HepG2 (cell line): ENCODE data around the gene TREH. TPM values are rescaled to one million over a fixed set of nuclear protein-coding genes. Genes with fewer than 3 reads are reported as not detected.

Source experiments
- ATAC-seq: fragments of 200-7000 bp; cut with Tn5 transposase; 3 replicates; pipeline ENCODE4 v1.9.1; 2020; ENCODE audit warnings: mild to moderate bottlenecking, moderate library complexity
- BruUV-seq: library from RNA; stranded (reverse); fragments of 400-500 nt; replicated peaks from 2 replicates; lab custom pipeline; 2021; lab: Mats Ljungman, UMichigan
- CTCF ChIA-PET: fragments of 300-600 bp; formaldehyde crosslinking; extraction: SDS; loops from one replicate; lab custom pipeline; 2021; ENCODE audit warnings: low total read pairs, inconsistent platforms, low intra/inter-chr PET ratio; lab: Yijun Ruan, JAX
- POLR2A ChIA-PET: fragments of 350-600 bp; sonication (Branson Sonifier 250); formaldehyde crosslinking; loops from one replicate; lab custom pipeline; 2020; ENCODE audit warnings: antibody characterized with exemption, inconsistent platforms; lab: Yijun Ruan, JAX
- DNase-seq: peaks from one replicate; pipeline ENCODE4 v3.0.0-alpha.2; 2015; ENCODE audit warnings: low spot score
- FAIRE-seq: peaks from 3 replicates; lab custom pipeline; 2011; peaks lifted over from hg19 to GRCh38; lab: Jason Lieb, UNC
- H2AFZ ChIP-seq: one replicate; pipeline ENCODE4 v1.6.1; 2011; ENCODE audit warnings: low read length, inconsistent platforms
- H3K27ac ChIP-seq: fragments of 300-600 bp; 3 replicates; pipeline ENCODE4 v1.8.0; 2011; ENCODE audit warnings: mixed run types, mild to moderate bottlenecking, mixed read lengths, low read length, inconsistent platforms; ENCODE audit not compliant: insufficient read depth; ENCODE audit errors: extremely low read length
- H3K27me3 ChIP-seq, 2 experiments: fragments of 200-600 bp in 1 of 2; 2 replicates in 1 of 2; 3 replicates in 1 of 2; pipeline versions ENCODE4 v1.6.0 to v1.8.0; 2011; ENCODE audit warnings: low read length in 2 of 2, mild to moderate bottlenecking in 2 of 2, moderate library complexity in 2 of 2, inconsistent platforms in 1 of 2; ENCODE audit not compliant: insufficient read depth in 2 of 2, control insufficient read depth in 1 of 2
- H3K36me3 ChIP-seq, 2 experiments: fragments of 200-600 bp in 1 of 2; replicated peaks in 1 of 2; 2 replicates in 1 of 2; 3 replicates in 1 of 2; pipeline versions ENCODE4 v1.5.1 to v1.8.0; 2011; ENCODE audit warnings: low read length in 2 of 2, inconsistent platforms in 1 of 2; ENCODE audit not compliant: insufficient read depth in 2 of 2, control insufficient read depth in 1 of 2
- H3K4me1 ChIP-seq: 2 replicates; pipeline ENCODE4 v1.5.1; 2012; ENCODE audit warnings: low read length, inconsistent platforms; ENCODE audit not compliant: insufficient read depth
- H3K4me2 ChIP-seq: 2 replicates; pipeline ENCODE4 v1.6.0; 2011; ENCODE audit warnings: low read depth, low read length, inconsistent platforms
- H3K4me3 ChIP-seq, 3 experiments: fragments of 200-600 bp in 1 of 3; sonication (generic), shearing (Covaris generic) in 1 of 3; replicated peaks in 1 of 3; 2 replicates each; pipeline ENCODE4 v1.5.1; 2011 to 2016; ENCODE audit warnings: low read length in 3 of 3, inconsistent platforms in 2 of 3, low read depth in 2 of 3, mild to moderate bottlenecking in 2 of 3, control low read depth in 1 of 3, mixed read lengths in 1 of 3; ENCODE audit not compliant: insufficient read depth in 1 of 3
- H3K79me2 ChIP-seq: one replicate; pipeline ENCODE4 v1.6.1; 2011; ENCODE audit warnings: low read length, inconsistent platforms; ENCODE audit not compliant: insufficient read depth
- H3K9ac ChIP-seq: 2 replicates; pipeline ENCODE4 v1.6.0; 2011; ENCODE audit warnings: mild to moderate bottlenecking, low read depth, low read length, inconsistent platforms; ENCODE audit not compliant: insufficient read depth
- H3K9me3 ChIP-seq: 2 replicates; pipeline ENCODE4 v1.5.1; 2012; ENCODE audit warnings: mild to moderate bottlenecking, low read length
- H4K20me1 ChIP-seq: 2 replicates; pipeline ENCODE4 v1.6.0; 2011; ENCODE audit warnings: inconsistent platforms, mild to moderate bottlenecking, low read length, moderate library complexity; ENCODE audit not compliant: insufficient read depth
- ATRX ChIP-seq: sonication (generic); formaldehyde crosslinking; IDR thresholded peaks from 2 replicates; pipeline ENCODE4 v1.4.0; 2020; ENCODE audit warnings: missing genetic modification reagents, borderline replicate concordance
- HOMEZ ChIP-seq: IDR thresholded peaks from 2 replicates; pipeline ENCODE4 v1.6.1; 2016; ENCODE audit warnings: low read depth
- KAT7 ChIP-seq: IDR thresholded peaks from 2 replicates; pipeline ENCODE4 v1.6.1; 2018; ENCODE audit warnings: borderline replicate concordance, missing compliant biosample characterization
- MIXL1 ChIP-seq: IDR thresholded peaks from 2 replicates; pipeline ENCODE4 v1.6.1; 2016
- NCOA1 ChIP-seq: sonication (generic); formaldehyde crosslinking; IDR thresholded peaks from 2 replicates; pipeline ENCODE4 v1.9.0; 2021; ENCODE audit warnings: missing genetic modification reagents
- NFIC ChIP-seq: IDR thresholded peaks from 2 replicates; pipeline ENCODE4 v1.6.1; 2012; ENCODE audit warnings: mild to moderate bottlenecking, low read length, inconsistent platforms
- SMAD3 ChIP-seq: sonication (generic); formaldehyde crosslinking; IDR thresholded peaks from 2 replicates; pipeline ENCODE4 v1.4.0; 2020; ENCODE audit warnings: missing genetic modification reagents
- SOX13 ChIP-seq, 3 experiments: fragments of 450-650 bp in 1 of 3; sonication (generic) in 1 of 3; formaldehyde crosslinking in 1 of 3; IDR thresholded peaks in 2 of 3; conservative IDR thresholded peaks in 1 of 3; 2 replicates each; pipeline versions ENCODE4 v1.5.0 to v1.6.1; 2016 to 2020; ENCODE audit warnings: antibody characterized with exemption in 1 of 3, mild to moderate bottlenecking in 1 of 3, missing compliant biosample characterization in 1 of 3, missing genetic modification reagents in 1 of 3, moderate library complexity in 1 of 3
- TBL1XR1 ChIP-seq: fragments of 150-350 bp; IDR thresholded peaks from 2 replicates; pipeline ENCODE4 v1.6.1; 2014; ENCODE audit warnings: borderline replicate concordance, low read length; ENCODE audit not compliant: partially characterized antibody
- ZNF20 ChIP-seq: sonication (generic); formaldehyde crosslinking; IDR thresholded peaks from 2 replicates; pipeline ENCODE4 v1.4.0; 2020; ENCODE audit warnings: mild to moderate bottlenecking, moderate library complexity, missing genetic modification reagents
- ZNF44 ChIP-seq: sonication (generic); formaldehyde crosslinking; IDR thresholded peaks from 2 replicates; pipeline ENCODE4 v1.5.1; 2020; ENCODE audit warnings: mild to moderate bottlenecking, missing genetic modification reagents
- ZNF678 ChIP-seq: sonication (generic); formaldehyde crosslinking; IDR thresholded peaks from 2 replicates; pipeline ENCODE4 v1.4.0; 2020; ENCODE audit warnings: mild to moderate bottlenecking, missing genetic modification reagents
- ZXDC ChIP-seq: sonication (generic); formaldehyde crosslinking; IDR thresholded peaks from 2 replicates; pipeline ENCODE4 v1.5.0; 2020; ENCODE audit warnings: mild to moderate bottlenecking, missing genetic modification reagents
- WGBS: methylation state at CpG from one replicate; pipeline ENCODE4 v1.1.6; 2017; ENCODE audit warnings: low lambda C conversion rate; 5-methylcytosine and 5-hydroxymethylcytosine counted together
- in situ Hi-C: cut with HindIII; loops from 2 replicates; pipeline ENCODE4 v1.10.0; 2017; ENCODE audit warnings: low pct_unique_long_range_greater_than_20kb; ENCODE audit not compliant: extremely low pct_ligation_motif_present
- intact Hi-C: fragments of 100-400 bp; cut with micrococcal nuclease; formaldehyde crosslinking; loops from one replicate; pipeline ENCODE4 v1.10.0; 2022; ENCODE audit not compliant: unreplicated experiment
- polyA plus RNA-seq, 8 experiments: library from polyadenylated mRNA; depleted of rRNA in 3 of 8; stranded (reverse) in 7 of 8; unstranded in 1 of 8; fragments of >200 nt; fragmentation: Illumina TruSeq in 4 of 8; extraction: Trizol in 4 of 8; gene quantifications; 2 replicates each; pipeline versions ENCODE4 v1.2.1 to v1.2.3, GENCODE V29; 2011 to 2016; ENCODE audit warnings: low read depth in 4 of 8, missing spikeins in 1 of 8, mixed read lengths in 1 of 8; ENCODE audit not compliant: insufficient read depth in 1 of 8
- total RNA-seq, 5 experiments: library from RNA; depleted of rRNA; stranded (reverse); fragments of >200 nt; fragmentation: Illumina TruSeq; extraction: Trizol; gene quantifications; 2 replicates each; pipeline ENCODE4 v1.2.3, GENCODE V29; 2016; ENCODE audit warnings: low read depth in 1 of 5

Gene TREH
- total and polyA plus RNA-seq, 2 of the 13 experiments (the other 11 are each of a cell fraction or from before 2014, with no cell fraction given): 0.53 to 0.86 TPM

GRCh38 chr11:118715837-118716260 lies 36.4 kb upstream of the TREH start (continued):
- TF ChIP-seq NFIC (no peak), ZXDC (no peak)

- Histone ChIP-seq H3K79me2 (no peaks in the 10 kb centered on the region), H3K27ac (no peak overlapping the region), H3K36me3 (no peaks in the 10 kb centered on the region), H4K20me1 (no peaks in the 10 kb centered on the region), H3K9ac (no peak overlapping the region), H3K9me3 (no peaks in the 10 kb centered on the region)
- FAIRE-seq: no peak
- POLR2A ChIA-PET: no interaction called here
- in situ Hi-C loops: no loop called here
- ATAC-seq: peak; percentile 47
- TF ChIP-seq KAT7: no peak
- no peak for TF ChIP-seq SOX13 (IDR thresholded peaks at IDR 0.05)
- TF ChIP-seq SOX13 (CRISPR knock-in tag; conservative IDR thresholded peaks at IDR 0.05 in 1 of 2, IDR thresholded peaks at IDR 0.05 in 1 of 2): no peak
- TF ChIP-seq ZNF20 (CRISPR knock-in tag): no peak
- TF ChIP-seq ZNF678 (CRISPR knock-in tag): no peak
- TF ChIP-seq HOMEZ (CRISPR knock-in tag): no peak
- no peak for TF ChIP-seq NCOA1 (CRISPR knock-in tag)
- TF ChIP-seq SMAD3 (CRISPR knock-in tag): no peak
- no peak for TF ChIP-seq MIXL1 (CRISPR knock-in tag)
- no peak for TF ChIP-seq ATRX (CRISPR knock-in tag)
- TF ChIP-seq ZNF44 (CRISPR knock-in tag): no peak
- TF ChIP-seq TBL1XR1: no peak
- TF ChIP-seq, all 625 proteins: peak for 0
- Histone ChIP-seq H3K27me3 (no peaks in the 10 kb centered on the region), H3K4me2 (no peak overlapping the region), H3K4me3 (no peak overlapping the region), H2AFZ (no peak overlapping the region), H3K4me1 (peaks cover 22% of the 10 kb centered on the region)
- intact Hi-C loops: no loop called here
- no TSS peak for BruUV-seq
- CTCF ChIA-PET: no interaction called here
- WGBS: 38% methylated on average over 5 of the region's 5 CpGs
- no peak for DNase-seq
Measured at GRCh38 chr11:118715245-118715831, 35.9 kb upstream of the TREH start.
